Hematopoietic multipotent progenitor cell (in vitro differentiated cells): ENCODE measurements around the gene CAND1. TPM values are rescaled to one million over a fixed set of nuclear protein-coding genes. Genes with fewer than 3 reads are reported as not detected.

Experiments used
- DNase-seq, 3 donors: peaks; one replicate each; pipeline ENCODE4 v3.0.0-alpha.2; 2011 to 2015; ENCODE audit warnings: low read depth in 2 of 3, low spot score in 2 of 3
- total RNA-seq: library from RNA; depleted of rRNA; stranded (reverse); fragments of >200 nt; gene quantifications from one replicate; pipeline ENCODE4 v1.2.3, GENCODE V29; 2012

CAND1 gene
- total RNA-seq, 1 donor = 39.6 TPM

DNA sequence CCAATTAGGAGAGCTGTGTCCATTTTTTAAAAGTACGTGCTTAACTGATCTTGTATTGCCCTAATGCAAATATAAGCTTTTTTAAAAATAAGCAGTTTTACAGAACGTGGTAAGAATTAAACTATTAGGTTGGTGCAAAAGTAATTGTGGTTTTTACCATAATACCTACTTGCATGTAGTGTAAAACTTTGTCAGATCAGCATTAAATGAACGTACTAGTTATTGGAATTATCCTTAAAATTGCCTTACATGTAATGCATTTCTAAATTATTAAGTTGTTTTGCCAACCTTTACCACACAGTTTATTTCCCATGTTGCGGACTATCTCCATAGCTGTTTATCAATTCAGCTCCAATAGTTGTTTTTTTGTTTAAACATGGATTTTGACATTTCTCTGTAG lies 10.9 kb downstream of the CAND1 start:
- DNase-seq = no peak

DNA sequence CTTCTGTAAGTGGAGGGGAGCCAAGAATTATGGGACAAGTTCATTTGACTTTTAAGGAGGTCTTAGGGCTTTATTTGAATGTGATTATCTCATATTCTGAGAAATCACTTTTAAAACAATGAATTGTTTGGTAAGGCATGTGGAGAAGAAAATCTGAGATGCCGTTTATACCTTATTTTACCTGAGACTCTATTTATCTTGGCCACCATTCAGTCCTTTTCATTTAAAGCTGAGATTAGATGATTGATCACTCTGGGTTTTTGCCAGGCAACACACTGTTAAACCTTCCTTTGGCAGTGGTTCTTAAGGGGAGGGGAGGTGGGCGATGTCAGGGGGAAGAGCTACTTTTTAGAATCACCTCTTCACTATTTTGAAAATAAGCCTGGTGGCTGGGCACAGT lies 11.4 kb downstream of the CAND1 start:
- DNase-seq = no peak

DNA sequence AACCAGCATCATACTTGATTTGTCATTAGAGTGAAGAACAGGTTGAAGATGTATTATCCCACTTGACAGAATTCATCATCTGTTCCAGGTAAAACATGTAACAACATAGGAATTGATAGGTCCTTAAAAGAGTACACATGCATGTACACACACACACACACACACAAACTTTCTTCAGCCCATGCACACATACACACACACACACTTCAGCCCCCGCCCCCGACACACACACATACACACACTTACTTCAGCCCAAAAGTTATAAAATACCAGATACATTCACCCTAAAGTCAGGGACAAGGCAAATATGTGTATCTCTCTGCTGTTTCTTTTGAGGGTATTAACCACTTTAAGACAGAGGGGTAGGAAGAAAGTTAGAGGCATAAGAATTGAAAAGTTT lies 15.4 kb downstream of the CAND1 start:
- no peak for DNase-seq

DNA sequence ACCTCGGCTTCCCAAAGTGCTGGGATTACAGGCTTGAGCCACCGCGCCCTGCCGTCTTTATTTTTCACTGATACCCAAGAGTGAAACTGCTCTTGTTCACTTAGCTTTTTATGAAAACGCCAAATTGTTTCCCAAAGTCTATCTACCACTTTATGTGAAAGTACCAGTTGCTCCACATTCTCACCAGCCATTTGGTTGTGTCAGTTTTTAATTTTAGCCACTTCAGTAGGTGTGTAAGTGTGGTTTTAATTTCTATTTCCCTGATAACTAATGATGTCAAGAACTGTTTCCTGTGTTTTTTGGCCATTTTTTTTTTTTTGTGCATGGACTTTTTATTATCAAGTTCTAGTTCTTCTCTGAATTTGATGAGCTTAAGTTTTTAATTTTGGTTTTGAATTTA lies 17.1 kb downstream of the CAND1 start:
- DNase-seq = no peak

DNA sequence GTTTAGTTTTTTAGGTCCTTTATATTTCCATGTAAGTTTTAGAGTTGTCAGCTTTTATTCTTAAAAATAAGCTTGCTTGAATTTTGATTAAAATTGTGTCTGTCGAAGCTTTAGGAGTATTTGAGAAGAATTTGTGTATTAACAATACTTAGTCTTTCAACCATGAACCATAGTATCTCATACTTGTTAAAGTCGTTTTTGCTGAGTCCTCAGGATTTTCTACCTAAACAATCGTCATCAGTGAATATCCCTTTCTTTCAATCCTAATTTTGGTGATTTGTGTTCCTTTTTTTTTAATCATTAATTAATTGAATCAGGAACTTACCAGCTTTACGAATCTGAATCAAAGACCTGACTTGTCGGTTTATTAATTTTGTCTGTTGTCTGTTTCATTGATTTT lies 18.2 kb downstream of the CAND1 start:
- no peak for DNase-seq

DNA sequence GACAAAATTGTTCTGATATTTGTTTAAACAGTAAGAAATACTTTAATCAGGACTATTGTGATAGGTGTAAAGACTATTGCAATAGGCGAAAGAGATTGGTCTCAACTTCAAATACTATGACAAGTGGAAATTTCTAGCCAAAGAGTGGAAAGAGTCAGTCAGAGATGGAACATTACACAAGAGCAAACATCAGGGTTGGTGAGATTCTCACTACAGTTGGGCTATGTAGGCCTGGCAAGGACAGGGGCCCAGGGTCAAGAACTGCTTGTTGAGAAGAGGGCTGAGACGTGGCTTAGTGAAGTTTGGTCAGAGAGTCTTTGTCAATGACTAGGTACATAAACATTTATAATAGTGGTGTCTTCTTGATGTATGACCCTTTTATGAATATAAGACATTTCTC lies 19.4 kb downstream of the CAND1 start:
- no peak for DNase-seq

DNA sequence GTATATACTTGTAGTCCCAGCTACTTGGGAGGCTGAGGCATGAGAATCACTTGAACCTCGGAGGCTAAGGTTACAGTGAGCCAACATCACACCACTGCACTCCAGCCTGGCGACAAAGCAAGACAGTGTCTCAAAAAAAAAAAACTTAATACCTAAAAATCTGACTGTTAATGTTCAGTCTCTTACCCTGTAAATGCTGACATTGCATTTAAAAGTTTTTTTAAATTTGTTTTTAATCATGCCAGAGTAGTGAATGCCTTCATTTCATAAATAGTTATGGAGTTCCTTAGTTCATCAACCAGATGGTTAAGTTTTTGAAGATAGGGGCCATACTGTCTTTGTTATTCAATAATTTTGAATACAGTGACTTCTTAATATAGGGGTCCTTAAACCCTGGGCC lies 21.2 kb downstream of the CAND1 start:
- no peak for DNase-seq

DNA sequence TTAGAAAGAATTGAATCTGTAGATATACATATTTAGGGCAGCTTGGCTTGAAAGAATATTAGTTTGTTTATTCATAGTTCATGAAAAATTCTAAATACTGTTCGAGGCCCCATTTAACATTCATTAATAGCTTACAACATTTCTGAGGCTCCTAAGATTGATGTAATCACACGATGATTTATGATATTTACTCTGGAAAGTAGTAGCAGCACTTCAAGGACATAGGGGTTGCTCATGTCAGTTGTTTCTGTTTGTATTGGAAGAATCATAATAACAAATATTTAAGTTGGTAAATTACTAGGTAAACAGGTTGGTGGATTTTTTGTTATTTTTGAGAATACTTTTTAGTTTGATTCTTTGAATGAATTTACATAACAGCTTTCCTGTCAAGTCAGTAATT lies 30.4 kb downstream of the CAND1 start:
- no peak for DNase-seq

DNA sequence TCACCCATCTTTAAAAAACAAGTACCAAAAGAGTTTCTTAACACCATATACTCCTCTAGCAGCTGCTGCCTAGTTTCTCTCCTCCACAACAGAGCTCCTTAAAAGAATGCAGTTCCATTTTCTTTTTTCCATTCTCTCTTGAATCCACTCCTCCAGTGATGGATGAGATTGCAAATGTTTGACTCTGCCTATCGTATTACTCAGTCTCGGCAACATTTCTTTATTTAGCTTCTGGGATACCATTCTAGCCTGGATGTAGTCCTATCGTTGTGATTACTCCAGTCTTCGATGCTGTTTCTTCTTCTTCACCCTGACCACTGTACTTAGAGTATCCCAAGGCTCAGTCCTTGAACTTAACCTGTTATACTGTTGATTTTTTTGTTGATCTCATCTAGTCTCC lies 30.8 kb downstream of the CAND1 start:
- no peak for DNase-seq

DNA sequence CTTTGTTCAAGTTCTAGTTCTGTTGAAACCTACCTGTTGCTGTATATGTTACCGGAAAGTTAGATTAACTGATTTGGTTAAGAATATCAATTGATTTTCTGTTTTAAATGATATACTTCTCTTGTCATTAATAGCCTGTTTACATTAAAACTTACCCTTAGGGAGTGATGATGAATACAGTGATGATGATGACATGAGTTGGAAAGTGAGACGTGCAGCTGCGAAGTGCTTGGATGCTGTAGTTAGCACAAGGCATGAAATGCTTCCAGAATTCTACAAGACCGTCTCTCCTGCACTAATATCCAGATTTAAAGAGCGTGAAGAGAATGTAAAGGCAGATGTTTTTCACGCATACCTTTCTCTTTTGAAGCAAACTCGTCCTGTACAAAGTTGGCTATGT lies 33.0 kb downstream of the CAND1 start:
- DNase-seq = no peak

DNA sequence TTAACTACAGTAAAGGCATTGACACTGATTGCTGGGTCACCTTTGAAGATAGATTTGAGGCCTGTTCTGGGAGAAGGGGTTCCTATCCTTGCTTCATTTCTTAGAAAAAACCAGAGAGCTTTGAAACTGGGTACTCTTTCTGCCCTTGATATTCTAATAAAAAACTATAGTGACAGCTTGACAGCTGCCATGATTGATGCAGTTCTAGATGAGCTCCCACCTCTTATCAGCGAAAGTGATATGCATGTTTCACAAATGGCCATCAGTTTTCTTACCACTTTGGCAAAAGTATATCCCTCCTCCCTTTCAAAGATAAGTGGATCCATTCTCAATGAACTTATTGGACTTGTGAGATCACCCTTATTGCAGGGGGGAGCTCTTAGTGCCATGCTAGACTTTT lies 36.4 kb downstream of the CAND1 start:
- DNase-seq = no peak

DNA sequence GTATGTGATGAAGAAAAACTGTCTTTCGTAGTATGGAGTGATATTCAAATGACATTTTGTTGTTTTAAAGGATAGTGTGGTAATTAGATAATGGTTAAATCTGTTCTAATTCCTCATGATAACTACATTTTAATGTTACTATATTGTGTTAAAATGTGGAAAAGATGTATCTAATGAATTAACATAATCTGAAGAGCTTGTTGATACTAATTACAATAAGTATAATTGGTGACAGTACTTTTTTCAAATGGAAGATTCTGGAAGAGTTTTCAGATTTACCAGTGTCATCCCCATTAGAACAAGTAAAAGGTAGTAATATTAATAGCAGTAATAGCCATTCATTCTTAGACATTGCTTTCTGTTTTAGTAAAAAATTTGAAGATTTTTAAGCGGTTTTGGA lies 37.6 kb downstream of the CAND1 start:
- no peak for DNase-seq

DNA sequence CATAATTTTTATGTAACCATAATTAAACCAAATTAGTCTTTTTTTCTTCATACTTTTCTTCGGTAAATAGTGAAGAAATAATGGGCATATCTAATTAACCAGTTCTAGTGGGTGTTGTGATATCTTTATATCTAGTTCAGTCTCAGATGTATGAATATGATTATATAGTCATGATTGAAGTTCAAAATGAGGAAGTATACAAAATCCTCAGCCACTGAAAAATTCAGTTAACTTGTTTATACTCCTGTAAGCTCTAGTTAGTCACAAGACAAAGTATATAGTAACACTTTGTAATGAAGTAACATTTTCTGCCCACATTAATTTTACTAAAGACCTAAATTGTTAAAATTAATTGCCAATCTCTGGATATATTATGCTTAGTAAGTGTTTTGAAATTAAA lies 46.5 kb downstream of the CAND1 start:
- DNase-seq = peak in 2 of 3 donors; percentile 11 to 39

DNA sequence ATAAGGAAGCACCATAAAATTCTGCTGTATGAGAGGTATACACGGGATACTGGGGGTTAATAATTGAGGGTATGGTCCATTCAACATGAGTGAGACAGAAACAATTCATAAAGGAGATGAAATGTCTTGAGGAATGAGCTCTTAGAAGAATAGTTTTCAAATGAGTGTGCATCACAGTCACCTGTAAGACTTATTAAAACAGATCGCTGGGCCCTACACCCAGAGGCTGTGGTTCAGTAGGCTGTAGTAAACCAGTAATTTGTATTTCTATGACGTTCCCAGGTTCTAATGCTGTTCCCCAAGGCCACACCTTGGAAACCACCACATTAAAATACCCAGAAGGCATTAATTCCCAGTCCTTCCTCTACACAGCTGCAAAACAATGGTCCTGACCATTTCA lies 49.6 kb downstream of the CAND1 start:
- DNase-seq = no peak

DNA sequence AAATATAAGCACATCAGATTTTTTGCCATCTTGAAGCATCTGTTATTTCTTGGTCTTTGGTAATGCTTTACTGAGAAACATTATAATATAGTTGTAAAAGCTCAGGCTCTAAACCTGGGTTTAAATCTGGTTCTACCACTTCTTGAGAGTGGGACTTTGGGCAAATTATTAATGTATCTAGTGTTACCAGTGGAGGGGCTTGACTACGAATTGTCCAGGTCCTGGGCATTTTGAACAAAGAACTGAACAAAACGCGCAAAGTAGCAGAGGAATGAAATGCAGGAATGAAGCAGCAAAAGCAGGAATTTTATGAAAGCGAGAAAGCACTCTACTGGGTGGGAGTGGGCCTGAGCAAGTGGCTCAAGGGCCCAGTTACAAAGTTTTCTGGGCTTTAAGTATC lies 50.8 kb downstream of the CAND1 start:
- no peak for DNase-seq

DNA sequence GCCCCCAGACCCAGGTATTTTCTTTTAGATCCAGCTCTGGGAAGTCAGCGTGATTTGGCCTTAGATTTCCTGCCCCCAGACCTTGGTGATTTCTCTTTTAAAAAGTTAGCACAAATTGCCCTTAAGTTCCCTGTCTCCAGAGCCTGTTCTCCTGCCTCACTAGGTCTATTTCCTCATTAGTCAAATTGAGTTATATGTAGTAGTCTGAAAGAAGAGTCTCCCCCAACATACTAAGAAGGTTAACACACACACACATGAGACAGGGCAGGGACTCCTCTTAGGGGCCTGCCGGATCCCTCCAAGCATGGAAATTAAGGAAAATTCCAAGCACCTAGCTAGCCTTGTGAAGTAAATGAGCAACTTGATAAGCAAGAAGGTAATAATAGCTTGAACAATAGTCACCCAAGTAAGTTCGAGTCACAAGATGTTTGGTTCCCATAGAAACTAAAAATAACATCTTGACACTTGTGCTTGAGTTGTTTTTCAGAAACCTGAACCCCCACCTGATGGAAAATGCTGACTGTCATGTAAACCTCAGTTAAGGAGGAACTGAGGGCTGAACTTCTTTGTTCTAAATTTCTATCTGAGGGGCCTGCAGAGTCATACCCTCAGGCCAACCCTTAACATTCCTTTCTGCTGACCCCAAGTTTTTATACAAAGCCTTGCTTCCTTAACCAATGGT lies 51.6 kb downstream of the CAND1 start:
- DNase-seq = peak in 1 of 3 donors; percentile 82

DNA sequence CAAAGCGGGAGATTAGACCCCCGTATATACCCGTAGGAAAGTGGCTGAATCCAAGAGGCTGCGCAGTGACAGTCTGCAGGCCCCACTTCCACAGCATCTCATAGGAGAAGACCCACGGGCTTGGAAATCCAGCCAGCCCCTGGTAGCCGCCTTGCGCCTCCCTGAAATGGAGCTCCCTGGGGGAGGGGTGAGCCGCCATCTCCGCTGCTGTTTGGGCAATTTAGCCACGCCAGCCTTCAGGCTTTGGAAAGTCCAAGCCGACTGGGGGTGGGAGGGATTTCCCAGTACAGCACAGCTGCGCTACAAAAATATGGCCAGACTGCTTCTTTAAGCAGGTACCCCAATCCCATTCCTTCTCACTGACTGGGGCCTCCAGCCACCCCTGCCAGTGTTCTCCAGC lies 53.4 kb downstream of the CAND1 start:
- no peak for DNase-seq

DNA sequence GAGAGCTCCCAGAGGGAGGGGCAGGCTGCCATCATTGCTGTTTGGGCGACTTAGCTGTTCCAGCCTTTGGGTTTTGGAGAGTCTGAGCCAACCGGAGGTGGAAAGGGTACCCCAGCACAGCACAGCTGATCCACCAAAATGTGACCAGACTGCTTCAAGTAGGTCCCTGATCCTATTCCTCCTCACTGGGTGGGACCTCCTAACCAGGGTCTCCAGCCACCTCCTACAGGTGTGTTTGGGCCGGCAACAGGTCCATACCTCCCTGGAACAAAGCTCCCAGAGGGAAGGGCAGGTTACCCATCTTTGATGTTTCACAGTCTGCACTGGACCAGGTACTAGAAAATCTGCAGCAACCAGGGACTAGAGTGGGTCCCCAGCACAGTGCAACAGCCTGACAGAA lies 53.8 kb downstream of the CAND1 start:
- DNase-seq = no peak

DNA sequence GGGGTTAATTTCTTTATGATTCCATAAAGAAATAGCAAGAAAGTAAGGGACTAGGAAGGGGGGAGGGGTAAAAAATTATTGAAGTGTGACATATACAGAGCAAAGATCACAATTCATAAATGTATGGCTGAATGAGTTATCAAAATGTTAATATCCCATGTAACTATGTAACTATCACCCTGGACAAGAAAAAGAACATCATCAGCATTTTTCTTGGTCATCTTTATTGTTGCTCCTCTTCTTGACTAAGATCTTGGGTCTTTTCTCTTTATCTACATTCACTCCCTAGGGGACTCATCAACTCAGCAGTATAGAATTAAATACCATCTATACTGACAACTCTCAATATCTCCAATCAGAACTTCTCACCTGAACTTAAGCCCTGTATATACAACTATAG lies 57.5 kb downstream of the CAND1 start:
- DNase-seq = no peak

DNA sequence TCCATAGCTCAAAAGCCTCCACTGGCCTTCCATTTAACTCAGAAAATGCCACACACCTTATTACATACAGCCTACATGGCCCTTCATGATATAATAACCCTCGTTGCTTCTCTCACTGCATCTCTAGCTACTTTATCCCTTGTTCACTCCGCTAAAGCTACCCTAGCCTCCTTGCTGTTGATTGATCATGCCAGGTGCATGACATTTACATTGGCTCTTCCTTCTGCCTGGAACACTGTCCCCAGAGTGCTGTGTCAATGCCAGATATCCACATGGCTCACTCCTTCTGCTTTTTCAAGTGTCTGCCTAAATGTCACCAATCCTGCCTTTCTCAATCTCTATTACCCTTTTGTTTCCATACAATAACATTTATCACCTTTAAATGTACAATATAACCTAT lies 58.3 kb downstream of the CAND1 start:
- no peak for DNase-seq

DNA sequence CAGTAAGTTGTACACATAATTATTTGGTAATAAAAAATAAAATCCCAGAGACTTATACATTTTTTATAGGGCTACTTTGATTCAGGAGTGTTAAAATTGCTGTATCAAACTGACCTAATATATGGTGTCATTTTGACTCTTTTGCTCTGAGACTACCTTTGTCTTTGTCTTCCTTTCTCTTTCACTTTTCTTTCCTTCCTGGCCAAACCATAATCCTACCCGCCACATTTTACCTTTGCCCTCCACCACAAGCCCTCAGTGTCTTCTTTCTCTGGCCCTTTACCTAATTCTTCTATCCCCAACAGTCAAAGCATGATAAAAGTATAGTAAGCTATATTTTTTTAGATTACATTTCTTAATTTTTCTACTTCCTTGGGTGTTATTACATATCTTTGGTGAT lies 62.0 kb downstream of the CAND1 start:
- DNase-seq = no peak

DNA sequence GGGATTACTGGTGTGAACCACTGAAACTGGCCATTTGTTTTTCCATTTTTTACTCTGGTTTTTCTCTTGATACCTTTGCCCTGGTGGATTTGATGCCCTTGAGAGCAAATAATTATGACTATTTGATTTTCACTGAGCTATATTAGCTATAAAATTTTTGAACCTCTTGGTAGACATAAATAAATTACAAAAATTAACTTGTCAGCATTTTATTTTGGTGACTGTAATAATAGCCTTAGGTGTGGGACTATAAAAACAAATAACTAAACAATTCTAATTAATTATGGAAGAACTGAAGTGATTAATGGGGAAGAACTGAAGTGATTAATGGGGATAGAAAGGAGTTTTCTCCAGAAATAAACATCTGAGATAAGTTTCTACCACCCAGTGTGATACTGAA lies 62.7 kb downstream of the CAND1 start:
- no peak for DNase-seq

DNA sequence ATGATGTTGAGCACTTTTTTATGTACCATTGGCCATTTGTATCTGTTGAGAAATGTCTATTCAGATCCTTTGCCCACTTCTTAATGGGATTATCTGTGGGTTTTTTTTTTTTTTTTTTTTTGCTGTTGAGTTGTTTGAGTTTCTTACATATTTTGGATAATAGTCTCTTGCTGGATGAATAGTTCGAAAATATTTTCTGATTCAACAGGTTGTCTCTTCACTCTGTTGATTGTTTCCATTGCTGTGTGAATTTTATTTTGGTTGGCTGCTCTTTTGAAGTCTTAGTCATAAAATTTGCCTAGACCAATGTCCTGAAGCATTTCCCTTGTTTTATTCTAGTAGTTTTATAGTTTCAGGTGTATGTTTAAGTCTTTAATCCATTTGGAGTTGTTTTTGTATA lies 64.5 kb downstream of the CAND1 start:
- no peak for DNase-seq
